K562 (cell line): ENCODE data around the gene ATXN10. TPM values are rescaled to one million over a fixed set of nuclear protein-coding genes. Genes with fewer than 3 reads are reported as not detected.
A peak's percentile ranks its signal among the peaks of the same experiment; 100 is the strongest.

Source experiments
- CCNT2 ChIP-seq: IDR thresholded peaks from 2 replicates; pipeline ENCODE4 v1.6.1; 2011; ENCODE audit warnings: borderline replicate concordance, low read depth, mild to moderate bottlenecking, moderate library complexity, mixed read lengths, low read length; ENCODE audit not compliant: insufficient read length; ENCODE audit errors: extremely low read depth
- EP400 ChIP-seq: fragments of 450-650 bp; IDR thresholded peaks from 2 replicates; pipeline ENCODE4 v1.6.1; 2017; ENCODE audit warnings: antibody characterized with exemption, mild to moderate bottlenecking, moderate library complexity
- FOXP1 ChIP-seq: sonication (generic); formaldehyde crosslinking; IDR thresholded peaks from 2 replicates; pipeline ENCODE4 v1.8.0; 2022; ENCODE audit warnings: mild to moderate bottlenecking, missing genetic modification reagents
- RBM15 ChIP-seq: fragments of 200-400 bp; formaldehyde crosslinking; IDR thresholded peaks from 2 replicates; pipeline ENCODE4 v1.6.1; 2018; ENCODE audit warnings: mild to moderate bottlenecking, low read length, moderate library complexity; ENCODE audit not compliant: insufficient read depth
- SMARCC2 ChIP-seq: fragments of 450-650 bp; IDR thresholded peaks from 2 replicates; pipeline ENCODE4 v1.6.1; 2017; ENCODE audit warnings: antibody characterized with exemption, moderate library complexity, mild to moderate bottlenecking, low read depth
- YY1 ChIP-seq, 3 experiments: IDR thresholded peaks; 2 replicates each; pipeline ENCODE4 v1.6.1; 2011; ENCODE audit warnings: low read length in 2 of 3, mild to moderate bottlenecking in 2 of 3, moderate library complexity in 2 of 3, borderline replicate concordance in 1 of 3, control low read depth in 1 of 3, low read depth in 1 of 3; ENCODE audit not compliant: insufficient read depth in 3 of 3, insufficient replicate concordance in 2 of 3, control insufficient read depth in 1 of 3, insufficient read length in 1 of 3; ENCODE audit errors: extremely low read depth in 1 of 3
- ZNF511 ChIP-seq: sonication (generic); formaldehyde crosslinking; IDR thresholded peaks from 2 replicates; pipeline ENCODE4 v1.8.0; 2022; ENCODE audit warnings: mild to moderate bottlenecking, missing genetic modification reagents
- polyA plus RNA-seq, 8 experiments: library from polyadenylated mRNA; depleted of rRNA in 4 of 8; stranded (reverse) in 5 of 8; unstranded in 3 of 8; fragments of >200 nt; fragmentation: Nextera tagmentation in 2 of 8; fragmentation: Illumina TruSeq in 1 of 8; extraction: Ambion mirVana in 2 of 8; extraction: Trizol in 1 of 8; gene quantifications; 2 replicates each; pipeline versions ENCODE4 v1.2.1 to v1.2.3, GENCODE V29; 2011 to 2014; ENCODE audit warnings: inconsistent platforms in 1 of 8, missing spikeins in 1 of 8
- total RNA-seq, 7 experiments: library from RNA; depleted of rRNA in 6 of 7; stranded (reverse); fragments of >200 nt in 6 of 7; fragmentation: Illumina TruSeq in 2 of 7; extraction: Trizol in 2 of 7; gene quantifications; 2 replicates each; pipeline versions ENCODE4 v1.2.1 to v1.2.3, GENCODE V29; 2011 to 2021; ENCODE audit warnings: low replicate concordance in 1 of 7
- TF ChIP-seq, protein P1 (sequence below): sonication (generic); formaldehyde crosslinking; IDR thresholded peaks from 2 replicates; pipeline ENCODE4 v1.9.0; 2022; ENCODE audit warnings: mild to moderate bottlenecking, missing genetic modification reagents
- TF ChIP-seq, protein P2 (sequence below): fragments of 450-650 bp; IDR thresholded peaks from 2 replicates; pipeline ENCODE4 v1.6.1; 2016; ENCODE audit warnings: mild to moderate bottlenecking, moderate library complexity
- TF ChIP-seq, protein P3 (sequence below), 2 experiments: fragments of 450-650 bp; conservative IDR thresholded peaks; 2 replicates each; pipeline ENCODE4 v1.6.1; 2017; ENCODE audit warnings: mild to moderate bottlenecking in 2 of 2, moderate library complexity in 2 of 2

Gene ATXN10
- total and polyA plus RNA-seq, 9 of the 15 experiments (the other 6 are each of a cell fraction or from before 2014, with no cell fraction given), result 11.5 to 190 (median 33.6) TPM

- TF ChIP-seq, protein P1, sequence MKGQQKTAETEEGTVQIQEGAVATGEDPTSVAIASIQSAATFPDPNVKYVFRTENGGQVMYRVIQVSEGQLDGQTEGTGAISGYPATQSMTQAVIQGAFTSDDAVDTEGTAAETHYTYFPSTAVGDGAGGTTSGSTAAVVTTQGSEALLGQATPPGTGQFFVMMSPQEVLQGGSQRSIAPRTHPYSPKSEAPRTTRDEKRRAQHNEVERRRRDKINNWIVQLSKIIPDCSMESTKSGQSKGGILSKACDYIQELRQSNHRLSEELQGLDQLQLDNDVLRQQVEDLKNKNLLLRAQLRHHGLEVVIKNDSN (CRISPR knock-in tag), result 0 out of 2 replicates have a peak, but pooled peaks have one; percentile 6
- peak; percentile 78 for TF ChIP-seq FOXP1
- TF ChIP-seq YY1 (IDR thresholded peaks at IDR 0.05; ENCODE audit: borderline replicate concordance in 1 of 3, control insufficient read depth in 1 of 3, extremely low read depth in 1 of 3, insufficient read depth in 3 of 3, insufficient read length in 1 of 3, insufficient replicate concordance in 2 of 3, low read depth in 1 of 3, low read length in 2 of 3), result peak; percentile 81 to 97 (median 91)
- peak; percentile 14 for TF ChIP-seq CCNT2
- TF ChIP-seq EP400, result peak; percentile 60; the same call in 1 of the 2 replicates
- no peak for TF ChIP-seq RBM15
- TF ChIP-seq, protein P2, sequence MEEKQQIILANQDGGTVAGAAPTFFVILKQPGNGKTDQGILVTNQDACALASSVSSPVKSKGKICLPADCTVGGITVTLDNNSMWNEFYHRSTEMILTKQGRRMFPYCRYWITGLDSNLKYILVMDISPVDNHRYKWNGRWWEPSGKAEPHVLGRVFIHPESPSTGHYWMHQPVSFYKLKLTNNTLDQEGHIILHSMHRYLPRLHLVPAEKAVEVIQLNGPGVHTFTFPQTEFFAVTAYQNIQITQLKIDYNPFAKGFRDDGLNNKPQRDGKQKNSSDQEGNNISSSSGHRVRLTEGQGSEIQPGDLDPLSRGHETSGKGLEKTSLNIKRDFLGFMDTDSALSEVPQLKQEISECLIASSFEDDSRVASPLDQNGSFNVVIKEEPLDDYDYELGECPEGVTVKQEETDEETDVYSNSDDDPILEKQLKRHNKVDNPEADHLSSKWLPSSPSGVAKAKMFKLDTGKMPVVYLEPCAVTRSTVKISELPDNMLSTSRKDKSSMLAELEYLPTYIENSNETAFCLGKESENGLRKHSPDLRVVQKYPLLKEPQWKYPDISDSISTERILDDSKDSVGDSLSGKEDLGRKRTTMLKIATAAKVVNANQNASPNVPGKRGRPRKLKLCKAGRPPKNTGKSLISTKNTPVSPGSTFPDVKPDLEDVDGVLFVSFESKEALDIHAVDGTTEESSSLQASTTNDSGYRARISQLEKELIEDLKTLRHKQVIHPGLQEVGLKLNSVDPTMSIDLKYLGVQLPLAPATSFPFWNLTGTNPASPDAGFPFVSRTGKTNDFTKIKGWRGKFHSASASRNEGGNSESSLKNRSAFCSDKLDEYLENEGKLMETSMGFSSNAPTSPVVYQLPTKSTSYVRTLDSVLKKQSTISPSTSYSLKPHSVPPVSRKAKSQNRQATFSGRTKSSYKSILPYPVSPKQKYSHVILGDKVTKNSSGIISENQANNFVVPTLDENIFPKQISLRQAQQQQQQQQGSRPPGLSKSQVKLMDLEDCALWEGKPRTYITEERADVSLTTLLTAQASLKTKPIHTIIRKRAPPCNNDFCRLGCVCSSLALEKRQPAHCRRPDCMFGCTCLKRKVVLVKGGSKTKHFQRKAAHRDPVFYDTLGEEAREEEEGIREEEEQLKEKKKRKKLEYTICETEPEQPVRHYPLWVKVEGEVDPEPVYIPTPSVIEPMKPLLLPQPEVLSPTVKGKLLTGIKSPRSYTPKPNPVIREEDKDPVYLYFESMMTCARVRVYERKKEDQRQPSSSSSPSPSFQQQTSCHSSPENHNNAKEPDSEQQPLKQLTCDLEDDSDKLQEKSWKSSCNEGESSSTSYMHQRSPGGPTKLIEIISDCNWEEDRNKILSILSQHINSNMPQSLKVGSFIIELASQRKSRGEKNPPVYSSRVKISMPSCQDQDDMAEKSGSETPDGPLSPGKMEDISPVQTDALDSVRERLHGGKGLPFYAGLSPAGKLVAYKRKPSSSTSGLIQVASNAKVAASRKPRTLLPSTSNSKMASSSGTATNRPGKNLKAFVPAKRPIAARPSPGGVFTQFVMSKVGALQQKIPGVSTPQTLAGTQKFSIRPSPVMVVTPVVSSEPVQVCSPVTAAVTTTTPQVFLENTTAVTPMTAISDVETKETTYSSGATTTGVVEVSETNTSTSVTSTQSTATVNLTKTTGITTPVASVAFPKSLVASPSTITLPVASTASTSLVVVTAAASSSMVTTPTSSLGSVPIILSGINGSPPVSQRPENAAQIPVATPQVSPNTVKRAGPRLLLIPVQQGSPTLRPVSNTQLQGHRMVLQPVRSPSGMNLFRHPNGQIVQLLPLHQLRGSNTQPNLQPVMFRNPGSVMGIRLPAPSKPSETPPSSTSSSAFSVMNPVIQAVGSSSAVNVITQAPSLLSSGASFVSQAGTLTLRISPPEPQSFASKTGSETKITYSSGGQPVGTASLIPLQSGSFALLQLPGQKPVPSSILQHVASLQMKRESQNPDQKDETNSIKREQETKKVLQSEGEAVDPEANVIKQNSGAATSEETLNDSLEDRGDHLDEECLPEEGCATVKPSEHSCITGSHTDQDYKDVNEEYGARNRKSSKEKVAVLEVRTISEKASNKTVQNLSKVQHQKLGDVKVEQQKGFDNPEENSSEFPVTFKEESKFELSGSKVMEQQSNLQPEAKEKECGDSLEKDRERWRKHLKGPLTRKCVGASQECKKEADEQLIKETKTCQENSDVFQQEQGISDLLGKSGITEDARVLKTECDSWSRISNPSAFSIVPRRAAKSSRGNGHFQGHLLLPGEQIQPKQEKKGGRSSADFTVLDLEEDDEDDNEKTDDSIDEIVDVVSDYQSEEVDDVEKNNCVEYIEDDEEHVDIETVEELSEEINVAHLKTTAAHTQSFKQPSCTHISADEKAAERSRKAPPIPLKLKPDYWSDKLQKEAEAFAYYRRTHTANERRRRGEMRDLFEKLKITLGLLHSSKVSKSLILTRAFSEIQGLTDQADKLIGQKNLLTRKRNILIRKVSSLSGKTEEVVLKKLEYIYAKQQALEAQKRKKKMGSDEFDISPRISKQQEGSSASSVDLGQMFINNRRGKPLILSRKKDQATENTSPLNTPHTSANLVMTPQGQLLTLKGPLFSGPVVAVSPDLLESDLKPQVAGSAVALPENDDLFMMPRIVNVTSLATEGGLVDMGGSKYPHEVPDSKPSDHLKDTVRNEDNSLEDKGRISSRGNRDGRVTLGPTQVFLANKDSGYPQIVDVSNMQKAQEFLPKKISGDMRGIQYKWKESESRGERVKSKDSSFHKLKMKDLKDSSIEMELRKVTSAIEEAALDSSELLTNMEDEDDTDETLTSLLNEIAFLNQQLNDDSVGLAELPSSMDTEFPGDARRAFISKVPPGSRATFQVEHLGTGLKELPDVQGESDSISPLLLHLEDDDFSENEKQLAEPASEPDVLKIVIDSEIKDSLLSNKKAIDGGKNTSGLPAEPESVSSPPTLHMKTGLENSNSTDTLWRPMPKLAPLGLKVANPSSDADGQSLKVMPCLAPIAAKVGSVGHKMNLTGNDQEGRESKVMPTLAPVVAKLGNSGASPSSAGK, result peak; percentile 85
- no peak for TF ChIP-seq SMARCC2
- 0 out of 2 replicates have a peak, but pooled peaks have one; percentile 2 for TF ChIP-seq ZNF511
- TF ChIP-seq, protein P3, sequence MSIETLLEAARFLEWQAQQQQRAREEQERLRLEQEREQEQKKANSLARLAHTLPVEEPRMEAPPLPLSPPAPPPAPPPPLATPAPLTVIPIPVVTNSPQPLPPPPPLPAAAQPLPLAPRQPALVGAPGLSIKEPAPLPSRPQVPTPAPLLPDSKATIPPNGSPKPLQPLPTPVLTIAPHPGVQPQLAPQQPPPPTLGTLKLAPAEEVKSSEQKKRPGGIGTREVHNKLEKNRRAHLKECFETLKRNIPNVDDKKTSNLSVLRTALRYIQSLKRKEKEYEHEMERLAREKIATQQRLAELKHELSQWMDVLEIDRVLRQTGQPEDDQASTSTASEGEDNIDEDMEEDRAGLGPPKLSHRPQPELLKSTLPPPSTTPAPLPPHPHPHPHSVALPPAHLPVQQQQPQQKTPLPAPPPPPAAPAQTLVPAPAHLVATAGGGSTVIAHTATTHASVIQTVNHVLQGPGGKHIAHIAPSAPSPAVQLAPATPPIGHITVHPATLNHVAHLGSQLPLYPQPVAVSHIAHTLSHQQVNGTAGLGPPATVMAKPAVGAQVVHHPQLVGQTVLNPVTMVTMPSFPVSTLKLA (conservative IDR thresholded peaks at IDR 0.05), result no peak; a peak in 1 of 4 replicates
Observed at GRCh38 chr22:45671783-45672563, at the start of gene ATXN10 (continued).
